VCaP (cell line): ENCODE measurements around the gene SYTL1.

Source experiments
- H3K27ac ChIP-seq: fragments of 450-650 bp; 2 replicates; pipeline ENCODE4 v1.5.1; 2017
- CTCF ChIP-seq: fragments of 450-650 bp; conservative IDR thresholded peaks from 2 replicates; pipeline ENCODE4 v1.5.1; 2017; ENCODE audit warnings: mild to moderate bottlenecking, moderate library complexity

The SYTL1 gene

DNA sequence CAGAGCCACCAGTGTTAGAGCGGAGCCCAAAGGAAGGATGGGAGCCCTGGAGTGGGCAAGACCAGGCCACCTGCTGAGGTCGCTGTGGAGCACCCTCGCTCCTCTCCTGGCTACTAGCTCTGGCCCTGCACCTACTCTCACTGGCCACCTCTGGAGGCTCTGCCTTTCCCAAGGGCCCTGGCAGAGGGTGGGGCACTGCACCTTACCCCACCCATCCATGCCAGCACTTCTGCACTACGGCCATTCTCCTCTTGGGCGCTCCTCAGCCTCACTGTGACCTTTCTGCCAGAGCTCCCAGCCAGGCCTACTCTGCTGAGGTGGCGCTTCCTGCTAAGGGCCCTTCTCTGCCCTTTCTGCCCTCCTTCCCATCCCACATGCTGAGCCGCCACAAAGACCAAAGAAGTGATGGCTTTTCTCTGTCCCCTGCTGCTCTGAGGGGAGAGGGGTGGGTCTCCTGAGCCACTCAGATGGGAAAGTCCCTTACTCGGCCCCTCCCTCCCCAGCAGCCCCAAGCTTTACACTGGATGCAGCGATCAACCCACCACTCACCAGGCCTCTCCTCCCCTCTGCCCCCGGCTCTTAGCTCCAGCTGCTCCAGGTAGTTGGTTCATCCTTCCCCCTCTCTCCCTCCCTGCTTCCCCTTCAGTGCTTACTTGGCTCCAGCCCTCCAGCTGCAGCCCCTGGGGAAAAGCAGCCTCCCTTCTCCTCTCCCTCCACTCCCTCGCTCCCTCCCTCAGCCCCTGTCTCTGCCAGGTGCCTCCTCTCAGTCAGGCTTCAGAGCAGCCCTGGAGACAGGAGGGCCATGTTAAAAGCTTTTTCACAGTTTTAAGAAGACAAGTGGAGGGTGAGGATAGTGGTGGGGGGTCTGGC is 34.7 kb upstream of the SYTL1 start:
- no peak overlapping the region for H3K27ac ChIP-seq

GRCh38 chr1:27307874-27308598 is 33.8 kb upstream of the SYTL1 start:
- TF ChIP-seq CTCF, result no peak
- H3K27ac ChIP-seq, result no peak overlapping the region

More for the DNA sequence above, 34.7 kb upstream of the SYTL1 start:
- no peak for TF ChIP-seq CTCF

DNA sequence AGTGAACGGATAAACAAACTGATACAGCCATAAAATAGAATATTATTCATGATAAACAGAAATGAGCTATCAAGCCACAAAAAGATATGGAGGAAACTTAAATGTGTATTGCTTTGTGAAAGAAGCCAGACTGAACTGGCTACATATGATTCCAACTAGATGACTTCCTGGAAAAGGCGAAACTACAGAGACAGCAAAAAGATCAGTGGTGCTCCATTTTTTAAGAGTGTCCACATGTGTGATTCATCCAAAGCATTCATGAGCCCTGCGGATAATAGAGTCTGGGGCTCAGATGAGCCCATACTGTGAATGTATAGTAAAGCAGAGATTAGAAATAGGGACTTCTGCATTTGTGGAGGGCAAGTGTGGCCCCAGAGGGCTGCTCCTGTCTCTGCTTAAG is 27.7 kb upstream of the SYTL1 start:
- no peak overlapping the region for H3K27ac ChIP-seq
- no peak for TF ChIP-seq CTCF

- TF ChIP-seq CTCF, result no peak
- no peak overlapping the region for H3K27ac ChIP-seq
Measured at GRCh38 chr1:27314737-27315136, 27.1 kb upstream of the SYTL1 start.

- no peak for TF ChIP-seq CTCF
- H3K27ac ChIP-seq, result no peak overlapping the region
Measured at GRCh38 chr1:27316860-27317259, 25.0 kb upstream of the SYTL1 start.

GRCh38 chr1:27318136-27318535 is 23.7 kb upstream of the SYTL1 start:
- TF ChIP-seq CTCF, result no peak
- no peak overlapping the region for H3K27ac ChIP-seq

DNA sequence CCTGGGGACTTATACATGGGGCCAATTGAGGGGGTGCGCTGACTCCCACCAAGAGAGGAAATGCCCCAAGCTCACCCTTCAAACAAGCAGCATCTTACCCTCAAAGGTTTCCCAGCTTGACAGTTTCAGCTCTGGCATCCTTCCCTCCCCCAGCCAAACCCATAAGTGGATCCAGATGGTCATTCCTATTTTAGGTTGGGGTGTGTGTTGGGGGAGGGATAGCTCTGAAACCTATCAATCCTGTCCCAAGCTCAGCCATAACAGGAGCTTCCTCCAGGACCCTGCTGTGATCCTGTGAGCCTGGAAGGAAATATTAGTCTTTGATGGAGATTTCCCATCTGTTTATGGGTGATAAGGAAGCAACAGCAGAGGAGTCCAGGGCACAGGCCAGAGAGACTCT is 23.2 kb upstream of the SYTL1 start:
- no peak for TF ChIP-seq CTCF
- no peak overlapping the region for H3K27ac ChIP-seq
